ENCODE data around the gene DLK1.

DLK1 gene

DNA sequence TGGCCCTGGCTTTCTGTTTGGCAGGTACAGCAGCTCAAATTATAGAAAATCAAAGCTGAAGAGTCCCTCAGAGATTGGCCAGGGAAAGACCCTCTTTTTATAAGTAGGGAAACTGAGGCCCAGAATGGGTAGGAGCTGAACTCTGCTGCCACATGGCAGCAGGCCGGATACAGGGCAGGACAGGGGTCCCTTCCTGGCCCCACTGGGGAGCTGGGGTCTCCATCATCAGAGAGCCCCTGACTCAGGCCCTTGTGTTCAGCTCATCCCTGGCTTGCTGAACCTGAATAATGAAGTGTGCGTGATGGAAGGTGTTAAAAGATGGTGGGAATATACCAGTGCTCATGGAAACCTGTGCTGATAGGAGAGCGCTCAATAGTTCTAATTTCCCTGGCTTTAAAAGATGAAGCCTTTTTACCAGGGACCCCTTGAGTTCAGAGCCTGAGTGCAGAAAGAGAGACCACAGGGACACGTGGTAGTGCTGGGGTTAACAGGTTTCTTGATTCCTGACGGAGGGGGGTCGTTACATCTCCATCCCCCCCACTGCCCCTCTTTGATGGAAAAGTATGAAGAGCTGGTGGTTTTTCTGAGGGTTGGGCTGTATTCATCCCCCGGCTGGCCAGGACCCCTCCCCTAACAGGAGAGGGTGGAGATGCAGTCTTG lies 4.4 kb downstream of the DLK1 start:
- Histone ChIP-seq H2BK15ac (ENCODE audit: low read depth, poor library complexity, severe bottlenecking) (no peak overlapping the region), H3K79me1 (replicated peaks; ENCODE audit: low read length, poor library complexity, severe bottlenecking) (no peaks in the 10 kb centered on the region), H4K91ac (ENCODE audit: low read length) (no peak overlapping the region), H2AFZ (ENCODE audit: low read depth, low read length) (no peak overlapping the region), H3K4me1 (ENCODE audit: control insufficient read depth, insufficient read depth, low read depth, low read length) (peaks cover 7% of the 10 kb centered on the region), H3K14ac (ENCODE audit: low read length in 2 of 2) (no peak overlapping the region), H2BK5ac (ENCODE audit: low read depth, low read length, poor library complexity, severe bottlenecking) (no peak overlapping the region), H3K4ac (ENCODE audit: low read depth in 1 of 2, low read length in 2 of 2) (no peak overlapping the region), H3K9me3 (ENCODE audit: control insufficient read depth, low read length) (no peaks in the 10 kb centered on the region), H3K18ac (ENCODE audit: low read depth in 1 of 2, low read length in 2 of 2) (no peak overlapping the region), H2AK5ac (ENCODE audit: low read length, severe bottlenecking) (no peak overlapping the region), H3K36me3 (ENCODE audit: control insufficient read depth in 1 of 2, insufficient read depth in 2 of 2, low read depth in 1 of 2, low read length in 2 of 2) (no peaks in the 10 kb centered on the region), H4K8ac (ENCODE audit: low read length) (no peak overlapping the region), H3K9ac (ENCODE audit: low read length) (no peak overlapping the region), H3K4me2 (ENCODE audit: low read length, poor library complexity, severe bottlenecking) (no peak overlapping the region), H3K27me3 (ENCODE audit: control insufficient read depth in 1 of 2, insufficient read depth in 1 of 2, low read length in 2 of 2) (peaks cover 50 to 80% of the 10 kb centered on the region in 2 experiments), H2BK120ac (ENCODE audit: low read depth, low read length) (no peak overlapping the region), H3K23ac (ENCODE audit: low read length in 2 of 2) (no peak overlapping the region), H2BK12ac (ENCODE audit: low read length in 2 of 2) (no peak overlapping the region), H3K27ac (ENCODE audit: low read length, poor library complexity, severe bottlenecking) (no peak overlapping the region), H3K4me3 (ENCODE audit: insufficient read depth in 1 of 2, low read depth in 1 of 2, low read length in 2 of 2) (no peak overlapping the region)
- DNase-seq, result no peak
- 92% methylated on average over 5 of the region's 7 CpGs for WGBS

GRCh38 chr14:100731846-100732765 lies 5.4 kb downstream of the DLK1 start:
- H3K27ac ChIP-seq (ENCODE audit: low read length, poor library complexity, severe bottlenecking), result no peak overlapping the region
- H4K91ac ChIP-seq (ENCODE audit: low read length), result no peak overlapping the region
- no peak overlapping the region for H3K18ac ChIP-seq (ENCODE audit: low read depth in 1 of 2, low read length in 2 of 2)
- no peak overlapping the region for H4K8ac ChIP-seq (ENCODE audit: low read length)
- H2AK5ac ChIP-seq (ENCODE audit: low read length, severe bottlenecking), result no peak overlapping the region
- no peak overlapping the region for H3K23ac ChIP-seq (ENCODE audit: low read length in 2 of 2)
- H2BK15ac ChIP-seq (ENCODE audit: low read depth, poor library complexity, severe bottlenecking), result no peak overlapping the region
- H3K4me3 ChIP-seq (ENCODE audit: insufficient read depth in 1 of 2, low read depth in 1 of 2, low read length in 2 of 2), result no peak overlapping the region
- no peaks in the 10 kb centered on the region for H3K79me1 ChIP-seq (replicated peaks; ENCODE audit: low read length, poor library complexity, severe bottlenecking)
- no peak overlapping the region for H2AFZ ChIP-seq (ENCODE audit: low read depth, low read length)
- no peak overlapping the region for H3K4me2 ChIP-seq (ENCODE audit: low read length, poor library complexity, severe bottlenecking)
- no peak for DNase-seq
- H2BK120ac ChIP-seq (ENCODE audit: low read depth, low read length), result no peak overlapping the region
- no peak overlapping the region for H2BK5ac ChIP-seq (ENCODE audit: low read depth, low read length, poor library complexity, severe bottlenecking)
- peaks cover 44 to 77% of the 10 kb centered on the region in 2 experiments for H3K27me3 ChIP-seq (ENCODE audit: control insufficient read depth in 1 of 2, insufficient read depth in 1 of 2, low read length in 2 of 2)
- peaks cover under 1% of the 10 kb centered on the region for H3K4me1 ChIP-seq (ENCODE audit: control insufficient read depth, insufficient read depth, low read depth, low read length)
- no peak overlapping the region for H2BK12ac ChIP-seq (ENCODE audit: low read length in 2 of 2)
- whole genome bisulfite sequencing, result 95% methylated on average over 34 of the region's 34 CpGs
- no peaks in the 10 kb centered on the region for H3K9me3 ChIP-seq (ENCODE audit: control insufficient read depth, low read length)
- no peak overlapping the region for H3K4ac ChIP-seq (ENCODE audit: low read depth in 1 of 2, low read length in 2 of 2)
- H3K9ac ChIP-seq (ENCODE audit: low read length), result no peak overlapping the region
- no peak overlapping the region for H3K14ac ChIP-seq (ENCODE audit: low read length in 2 of 2)
- H3K36me3 ChIP-seq (ENCODE audit: control insufficient read depth in 1 of 2, insufficient read depth in 2 of 2, low read depth in 1 of 2, low read length in 2 of 2), result no peaks in the 10 kb centered on the region

- Histone ChIP-seq H3K4me1 (ENCODE audit: control insufficient read depth, insufficient read depth, low read depth, low read length) (no peaks in the 10 kb centered on the region), H3K18ac (ENCODE audit: low read depth in 1 of 2, low read length in 2 of 2) (no peak overlapping the region), H2BK120ac (ENCODE audit: low read depth, low read length) (no peak overlapping the region), H3K23ac (ENCODE audit: low read length in 2 of 2) (no peak overlapping the region), H3K4ac (ENCODE audit: low read depth in 1 of 2, low read length in 2 of 2) (no peak overlapping the region), H3K4me3 (ENCODE audit: insufficient read depth in 1 of 2, low read depth in 1 of 2, low read length in 2 of 2) (no peak overlapping the region), H3K9me3 (ENCODE audit: control insufficient read depth, low read length) (no peaks in the 10 kb centered on the region), H3K14ac (ENCODE audit: low read length in 2 of 2) (no peak overlapping the region), H3K36me3 (ENCODE audit: control insufficient read depth in 1 of 2, insufficient read depth in 2 of 2, low read depth in 1 of 2, low read length in 2 of 2) (no peaks in the 10 kb centered on the region), H3K4me2 (ENCODE audit: low read length, poor library complexity, severe bottlenecking) (no peak overlapping the region), H2BK5ac (ENCODE audit: low read depth, low read length, poor library complexity, severe bottlenecking) (no peak overlapping the region), H3K9ac (ENCODE audit: low read length) (no peak overlapping the region), H3K79me1 (replicated peaks; ENCODE audit: low read length, poor library complexity, severe bottlenecking) (no peaks in the 10 kb centered on the region), H2BK12ac (ENCODE audit: low read length in 2 of 2) (no peak overlapping the region), H2BK15ac (ENCODE audit: low read depth, poor library complexity, severe bottlenecking) (no peak overlapping the region), H2AK5ac (ENCODE audit: low read length, severe bottlenecking) (no peak overlapping the region), H2AFZ (ENCODE audit: low read depth, low read length) (no peak overlapping the region), H3K27ac (ENCODE audit: low read length, poor library complexity, severe bottlenecking) (no peak overlapping the region), H3K27me3 (ENCODE audit: control insufficient read depth in 1 of 2, insufficient read depth in 1 of 2, low read length in 2 of 2) (peaks cover 38 to 77% of the 10 kb centered on the region in 2 experiments), H4K91ac (ENCODE audit: low read length) (no peak overlapping the region), H4K8ac (ENCODE audit: low read length) (no peak overlapping the region)
- no peak for DNase-seq
- 64% methylated on average over 7 of the region's 7 CpGs for WGBS
These were observed 6.0 kb downstream of the DLK1 start for GRCh38 chr14:100732766-100733100.

DNA sequence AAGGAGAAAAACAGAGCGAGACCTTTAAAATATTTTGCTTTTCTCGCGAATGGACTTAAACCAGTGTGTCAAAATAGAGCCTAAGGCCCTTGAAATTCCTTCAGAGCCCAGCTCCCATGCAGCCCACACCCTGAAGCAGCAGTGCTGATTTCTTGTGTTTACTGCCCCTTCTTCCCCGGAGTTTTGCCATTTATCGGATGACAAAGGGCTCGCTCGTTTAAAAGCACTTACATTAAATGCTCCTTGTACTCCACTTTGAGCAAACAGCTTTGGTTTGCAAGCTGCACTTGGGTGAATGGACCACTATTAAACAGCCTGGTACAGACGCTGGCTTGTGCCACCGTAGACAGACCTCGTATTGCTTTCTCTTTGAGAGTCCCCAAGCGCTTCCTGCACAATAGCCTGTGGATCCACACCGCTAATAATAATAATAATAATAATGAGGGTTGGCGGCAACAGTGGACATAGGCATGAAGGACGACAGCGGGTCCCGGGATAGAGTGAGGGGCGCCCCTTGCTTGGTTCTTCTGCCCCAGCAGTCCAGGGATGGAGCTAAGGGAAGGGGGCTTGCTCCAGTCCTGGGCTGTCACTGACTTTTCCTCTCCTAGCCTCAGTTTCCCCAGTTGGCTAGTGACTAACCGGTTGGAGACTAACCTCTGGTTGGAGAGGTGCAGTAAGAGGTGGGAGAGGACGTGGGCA lies 6.6 kb downstream of the DLK1 start:
- Histone ChIP-seq H2AK5ac (ENCODE audit: low read length, severe bottlenecking) (no peak overlapping the region), H2BK5ac (ENCODE audit: low read depth, low read length, poor library complexity, severe bottlenecking) (no peak overlapping the region), H2BK12ac (ENCODE audit: low read length in 2 of 2) (no peak overlapping the region), H3K9me3 (ENCODE audit: control insufficient read depth, low read length) (no peaks in the 10 kb centered on the region), H3K27ac (ENCODE audit: low read length, poor library complexity, severe bottlenecking) (no peak overlapping the region), H3K4me2 (ENCODE audit: low read length, poor library complexity, severe bottlenecking) (no peak overlapping the region), H2AFZ (ENCODE audit: low read depth, low read length) (no peak overlapping the region), H3K79me1 (replicated peaks; ENCODE audit: low read length, poor library complexity, severe bottlenecking) (no peaks in the 10 kb centered on the region), H4K8ac (ENCODE audit: low read length) (no peak overlapping the region), H3K4ac (ENCODE audit: low read depth in 1 of 2, low read length in 2 of 2) (no peak overlapping the region), H4K91ac (ENCODE audit: low read length) (no peak overlapping the region), H3K9ac (ENCODE audit: low read length) (no peak overlapping the region), H3K36me3 (ENCODE audit: control insufficient read depth in 1 of 2, insufficient read depth in 2 of 2, low read depth in 1 of 2, low read length in 2 of 2) (no peaks in the 10 kb centered on the region), H3K27me3 (ENCODE audit: control insufficient read depth in 1 of 2, insufficient read depth in 1 of 2, low read length in 2 of 2) (peaks cover 33 to 76% of the 10 kb centered on the region in 2 experiments), H3K18ac (ENCODE audit: low read depth in 1 of 2, low read length in 2 of 2) (no peak overlapping the region), H3K4me1 (ENCODE audit: control insufficient read depth, insufficient read depth, low read depth, low read length) (peaks cover 1% of the 10 kb centered on the region), H3K14ac (ENCODE audit: low read length in 2 of 2) (no peak overlapping the region), H2BK120ac (ENCODE audit: low read depth, low read length) (no peak overlapping the region), H3K23ac (ENCODE audit: low read length in 2 of 2) (no peak overlapping the region), H3K4me3 (ENCODE audit: insufficient read depth in 1 of 2, low read depth in 1 of 2, low read length in 2 of 2) (no peak overlapping the region), H2BK15ac (ENCODE audit: low read depth, poor library complexity, severe bottlenecking) (no peak overlapping the region)
- WGBS, result 66% methylated on average over 13 of the region's 19 CpGs
- no peak for DNase-seq

Data from mesenchymal stem cell (in vitro differentiated cells and primary cell).